GM18502 (cell line): ENCODE measurements around the gene PFN4.

Source experiments
- ATAC-seq: cut with Tn5 transposase; IDR thresholded peaks from one replicate; pipeline ENCODE4 v1.9.1; 2021; ENCODE audit warnings: mild to moderate bottlenecking; ENCODE audit not compliant: unreplicated experiment, poor library complexity

The PFN4 gene

GRCh38 chr2:24082787-24083566 lies 40.2 kb downstream of the PFN4 start:
- no peak for ATAC-seq

- no peak for ATAC-seq
Measured at GRCh38 chr2:24080701-24081100, 42.4 kb downstream of the PFN4 start.

- ATAC-seq = no peak
Measured at GRCh38 chr2:24077879-24078278, 45.3 kb downstream of the PFN4 start.

- ATAC-seq = no peak
Measured at GRCh38 chr2:24077535-24077877, 45.6 kb downstream of the PFN4 start.

GRCh38 chr2:24076849-24077534 lies 46.1 kb downstream of the PFN4 start:
- peak; percentile 15 for ATAC-seq

GRCh38 chr2:24075915-24076848 lies 47.0 kb downstream of the PFN4 start, which contains the start of gene SF3B6:
Gene SF3B6, minus strand, starts transcription at chr2:24076326. Its CDS starts 97 bp downstream, at chr2:24076229.
- peak; percentile 93 for ATAC-seq

- no peak for ATAC-seq
Measured at GRCh38 chr2:24075259-24075658, 47.9 kb downstream of the PFN4 start.

GRCh38 chr2:24073816-24074215 lies 49.3 kb downstream of the PFN4 start:
- ATAC-seq = no peak

GRCh38 chr2:24072259-24072658 lies 50.9 kb downstream of the PFN4 start:
- no peak for ATAC-seq

- no peak for ATAC-seq
Measured at GRCh38 chr2:24065341-24065740, 57.8 kb downstream of the PFN4 start.
